MG63 (cell line): Measurements from ENCODE around the gene RNF157. TPM values are rescaled to one million over a fixed set of nuclear protein-coding genes. Genes with fewer than 3 reads are reported as not detected.
"Not testable (repeated sequence)": the region's sequence is repeated elsewhere in the genome, so short reads cannot be mapped to it uniquely, and the experiment has no call there.

ENCODE experiments used
- DNase-seq: peaks from one replicate; pipeline ENCODE4 v3.0.0-alpha.2; 2020
- H3K27me3 ChIP-seq: fragments of 250-450 bp; sonication (Bioruptor Pico); 2 replicates; pipeline ENCODE4 v1.5.1; 2020; ENCODE audit warnings: mild to moderate bottlenecking, moderate library complexity
- H3K36me3 ChIP-seq: fragments of 250-450 bp; sonication (Bioruptor Pico); 2 replicates; pipeline ENCODE4 v1.5.1; 2020; ENCODE audit warnings: mild to moderate bottlenecking, moderate library complexity
- H3K4me3 ChIP-seq: fragments of 250-450 bp; sonication (Bioruptor Pico); 2 replicates; pipeline ENCODE4 v1.5.1; 2020; ENCODE audit warnings: mild to moderate bottlenecking, moderate library complexity
- H3K9me3 ChIP-seq: fragments of 250-450 bp; sonication (Bioruptor Pico); 2 replicates; pipeline ENCODE4 v1.5.1; 2020; ENCODE audit warnings: mild to moderate bottlenecking, moderate library complexity
- total RNA-seq: library from RNA; depleted of rRNA; stranded (reverse); fragments of >200 nt; shearing (Covaris generic); gene quantifications from 2 replicates; pipeline ENCODE4 v1.2.3, GENCODE V29; 2014; ENCODE audit warnings: low replicate concordance

Gene RNF157
- total RNA-seq, 1 experiment from 2014 or later, result 0.40 TPM

DNA sequence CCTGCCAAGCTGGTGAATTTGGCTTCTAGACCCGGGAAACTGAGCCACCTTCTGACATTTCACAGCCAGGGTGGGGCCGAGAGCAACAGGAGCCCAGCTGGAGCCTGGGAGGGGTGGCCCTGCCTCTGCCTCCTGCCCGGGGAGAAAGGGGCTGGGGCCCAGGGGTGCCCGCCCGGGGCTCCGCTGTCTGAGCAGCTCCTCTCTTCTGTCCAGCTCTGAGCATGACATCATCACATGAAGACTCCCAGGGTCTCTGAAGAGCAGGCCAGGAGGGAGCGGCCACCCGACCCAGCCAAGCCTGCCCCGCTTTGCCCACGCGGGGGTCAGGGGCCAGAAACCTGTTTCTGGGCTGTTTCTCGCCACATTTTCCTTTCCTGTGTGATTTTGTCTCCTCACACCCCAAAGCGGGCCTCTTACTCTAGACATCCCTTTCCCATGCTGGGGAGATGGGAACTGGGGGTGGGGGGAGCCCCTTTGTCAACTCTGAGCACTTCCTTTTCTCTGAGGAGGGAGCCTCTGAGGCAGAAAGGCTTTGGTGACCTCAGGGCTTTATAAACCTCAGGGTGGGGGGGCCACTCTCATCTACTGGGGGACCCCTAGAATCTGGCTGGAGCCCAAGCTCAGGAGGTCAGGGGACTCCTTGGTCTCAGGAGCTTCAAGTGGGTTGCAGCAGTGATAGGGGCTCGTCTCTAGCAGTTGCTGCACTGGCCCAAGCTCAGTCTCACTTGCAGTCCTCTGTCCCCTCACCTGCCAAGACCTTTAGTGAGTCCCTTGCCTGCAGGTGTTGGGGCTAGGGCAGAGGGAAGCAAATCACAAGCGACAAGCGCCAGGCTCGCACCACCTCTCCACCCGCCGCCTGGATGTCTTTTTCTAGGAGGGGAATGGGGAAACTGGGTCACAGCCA is 32.5 kb upstream of the RNF157 start:
- Histone ChIP-seq H3K36me3 (peaks cover 7% of the 10 kb centered on the region; the same call in 1 of the 2 replicates), H3K4me3 (no peak overlapping the region), H3K9me3 (no peaks in the 10 kb centered on the region), H3K27me3 (no peaks in the 10 kb centered on the region)
- no peak for DNase-seq

GRCh38 chr17:76271669-76272540 is 31.6 kb upstream of the RNF157 start:
- H3K9me3 ChIP-seq, result no peaks in the 10 kb centered on the region
- peaks cover 8% of the 10 kb centered on the region; the same call in 1 of the 2 replicates for H3K36me3 ChIP-seq
- DNase-seq, result no peak
- no peak overlapping the region for H3K4me3 ChIP-seq
- no peaks in the 10 kb centered on the region for H3K27me3 ChIP-seq

DNA sequence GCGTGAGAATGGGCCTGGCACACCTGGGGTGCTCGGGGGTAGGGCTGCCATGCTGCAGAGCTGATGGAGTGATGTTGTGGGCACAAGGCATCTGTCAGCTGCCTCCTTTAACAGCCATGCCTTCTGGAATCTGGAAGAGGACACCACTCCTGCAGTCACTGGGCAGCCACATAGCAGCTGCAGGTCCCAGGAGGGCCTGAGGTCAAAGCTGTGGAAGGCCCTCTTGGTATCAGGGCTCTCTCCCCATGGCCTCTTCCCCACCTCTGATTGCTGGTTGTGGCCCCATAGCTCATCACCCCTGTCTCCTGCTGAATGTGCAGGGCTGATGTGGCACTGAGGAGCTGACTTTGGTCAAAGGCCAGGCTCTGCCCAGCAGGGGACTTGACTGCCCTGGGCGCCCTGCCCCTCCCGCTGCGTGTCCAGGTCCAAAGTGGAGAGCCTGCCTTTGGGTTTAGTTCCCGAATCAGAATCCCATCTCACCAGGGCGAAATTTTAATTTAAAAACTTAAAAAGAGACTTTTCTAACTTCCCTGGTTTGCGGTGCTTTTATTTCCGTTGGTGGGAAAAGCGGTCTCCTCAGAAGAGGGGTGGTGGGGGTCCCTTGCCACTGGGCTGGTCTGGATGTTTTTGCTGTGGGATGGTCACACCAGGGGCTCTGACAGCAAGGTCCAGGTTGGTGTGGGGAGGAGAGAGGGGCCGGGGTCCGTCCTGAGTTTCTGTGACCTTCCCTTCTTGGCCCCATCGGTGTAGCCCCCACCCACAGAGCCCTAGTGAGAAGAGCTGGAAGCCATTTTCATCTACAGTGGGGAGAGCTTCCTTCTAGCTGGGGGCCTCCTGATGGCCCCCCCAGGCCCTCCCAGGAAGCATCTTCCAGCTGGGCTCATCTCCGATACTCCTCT is 30.7 kb upstream of the RNF157 start:
- no peak overlapping the region for H3K4me3 ChIP-seq
- peaks cover 8% of the 10 kb centered on the region; the same call in 1 of the 2 replicates for H3K36me3 ChIP-seq
- no peaks in the 10 kb centered on the region for H3K27me3 ChIP-seq
- H3K9me3 ChIP-seq, result no peaks in the 10 kb centered on the region
- no peak for DNase-seq

DNA sequence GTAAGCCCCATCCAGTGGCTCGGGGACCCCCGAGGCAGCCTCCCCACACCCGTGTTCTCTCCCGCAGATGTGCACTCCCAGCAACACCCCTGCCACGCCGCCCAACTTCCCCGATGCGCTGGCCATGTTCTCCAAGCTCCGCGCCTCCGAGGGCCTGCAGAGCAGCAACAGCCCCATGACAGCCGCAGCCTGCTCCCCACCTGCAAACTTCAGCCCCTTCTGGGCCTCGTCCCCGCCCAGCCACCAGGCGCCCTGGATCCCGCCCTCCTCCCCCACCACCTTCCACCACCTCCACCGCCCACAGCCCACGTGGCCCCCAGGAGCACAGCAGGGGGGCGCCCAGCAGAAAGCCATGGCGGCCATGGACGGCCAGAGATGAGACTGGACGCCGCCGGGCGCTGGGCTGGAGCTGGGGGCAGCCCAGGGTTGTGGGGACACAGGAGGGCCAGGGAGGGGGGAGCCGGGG is 29.9 kb upstream of the RNF157 start:
- Histone ChIP-seq H3K36me3 (peaks cover 8% of the 10 kb centered on the region; the same call in 1 of the 2 replicates), H3K4me3 (no peak overlapping the region), H3K9me3 (no peaks in the 10 kb centered on the region), H3K27me3 (no peaks in the 10 kb centered on the region)
- no peak for DNase-seq

DNA sequence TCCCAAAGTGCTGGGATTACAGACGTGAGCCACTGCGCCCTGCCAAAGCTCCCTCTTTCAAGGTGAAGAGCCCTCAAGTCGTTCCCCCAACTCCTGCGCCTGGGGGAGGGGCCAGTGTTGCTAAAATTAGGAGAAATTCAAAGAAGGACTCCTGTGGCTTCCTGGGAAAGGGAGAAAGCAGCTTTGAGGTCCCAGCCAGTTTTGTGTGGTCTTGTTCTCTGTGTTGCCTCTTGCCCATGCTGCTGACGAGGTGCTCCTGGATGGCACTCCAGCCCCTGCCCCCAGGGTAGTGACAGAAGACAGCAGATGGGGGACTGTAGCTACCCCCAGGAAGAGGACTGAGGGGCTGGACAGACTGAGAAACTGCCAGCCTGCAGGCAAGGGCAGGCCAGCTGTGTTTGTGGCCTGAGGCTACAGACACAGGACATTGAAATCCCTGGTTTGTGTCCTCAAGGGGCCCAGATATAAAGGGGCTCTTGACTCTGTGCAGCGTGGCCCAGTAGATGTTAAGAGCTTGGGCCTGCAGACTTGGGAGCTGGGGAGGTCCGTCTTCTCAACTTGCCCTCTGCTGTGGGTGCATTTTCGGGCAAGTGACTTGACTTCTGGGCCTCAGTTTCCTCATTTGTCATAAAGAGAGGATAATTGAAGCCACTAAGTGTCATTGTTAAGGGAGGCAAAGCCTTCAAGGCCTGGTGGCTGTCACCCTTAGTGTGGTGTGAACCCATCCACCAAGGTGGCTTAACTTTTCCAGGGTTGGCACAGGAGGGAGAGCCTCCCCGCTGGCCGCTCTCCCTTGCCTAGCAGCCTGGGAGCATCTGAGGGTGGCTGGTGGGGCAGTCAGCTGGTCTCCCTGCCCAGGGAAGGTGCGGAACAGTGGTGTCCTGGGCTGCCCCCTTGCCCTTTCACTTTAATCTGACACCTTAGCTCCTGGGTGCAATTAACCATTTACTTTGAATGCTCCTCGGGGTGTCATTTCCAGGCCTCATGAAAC is 29.0 kb upstream of the RNF157 start:
- H3K9me3 ChIP-seq, result no peaks in the 10 kb centered on the region
- H3K27me3 ChIP-seq, result no peaks in the 10 kb centered on the region
- no peak for DNase-seq
- no peak overlapping the region for H3K4me3 ChIP-seq
- peaks cover 8% of the 10 kb centered on the region; the same call in 1 of the 2 replicates for H3K36me3 ChIP-seq

DNA sequence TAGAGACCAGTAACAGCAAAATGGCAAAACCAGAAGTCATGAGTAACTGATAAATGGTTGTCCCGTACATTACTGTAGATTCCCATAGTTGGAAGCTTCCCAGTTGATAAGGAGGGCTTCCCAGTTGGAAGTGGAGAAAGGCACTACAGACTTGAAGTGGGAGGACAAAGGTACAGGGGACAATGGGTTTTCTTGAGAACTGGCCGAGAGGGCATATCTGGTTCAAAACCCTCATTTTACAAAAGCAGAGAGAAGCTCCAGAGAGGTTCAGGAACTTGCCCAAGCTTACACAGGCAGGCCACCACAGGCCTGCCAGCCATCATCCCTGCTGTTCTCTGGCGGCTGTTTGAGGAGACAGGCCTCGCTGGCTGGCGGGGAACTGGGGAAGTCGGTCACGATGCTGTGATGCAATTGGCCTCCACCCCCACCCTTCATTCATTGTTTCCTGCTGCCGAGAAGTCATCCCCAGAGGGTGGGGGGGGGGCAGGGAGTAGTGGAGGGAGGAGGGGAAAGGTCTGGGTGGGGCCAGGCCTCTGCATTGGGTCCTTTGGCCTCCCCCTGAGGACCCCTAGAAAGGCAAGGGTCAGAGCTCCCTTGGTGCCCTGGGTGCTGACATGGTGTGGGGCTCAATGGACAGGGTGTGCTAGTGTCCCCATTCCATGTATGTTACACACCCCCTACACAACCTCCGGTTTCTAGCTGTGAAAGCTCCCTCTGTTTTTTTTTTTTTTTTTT is 27.9 kb upstream of the RNF157 start:
- no peaks in the 10 kb centered on the region for H3K27me3 ChIP-seq
- no peak overlapping the region for H3K4me3 ChIP-seq
- H3K9me3 ChIP-seq, result no peaks in the 10 kb centered on the region
- DNase-seq, result no peak
- peaks cover 8% of the 10 kb centered on the region; the same call in 1 of the 2 replicates for H3K36me3 ChIP-seq

DNA sequence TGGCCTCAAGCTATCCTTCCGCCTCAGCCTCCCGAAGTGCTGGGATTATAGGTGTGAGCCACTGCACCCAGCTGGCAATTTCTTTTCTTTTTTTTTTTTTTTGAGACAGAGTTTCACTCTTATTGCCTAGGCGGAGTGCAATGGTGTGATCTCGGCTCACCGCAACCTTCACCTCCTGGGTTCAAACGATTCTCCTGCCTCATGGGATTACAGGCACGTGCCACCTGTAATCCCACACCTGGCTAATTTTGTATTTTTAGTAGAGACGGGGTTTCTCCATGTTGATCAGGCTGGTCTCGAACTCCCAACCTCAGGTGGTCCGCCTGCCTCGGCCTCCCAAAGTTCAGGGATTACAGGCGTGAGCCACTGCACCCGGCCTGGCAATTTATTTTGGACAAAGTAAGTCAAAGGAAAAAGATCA is 27.3 kb upstream of the RNF157 start:
- not testable (repeated sequence) for H3K36me3 ChIP-seq, DNase-seq, H3K4me3 ChIP-seq, H3K27me3 ChIP-seq, H3K9me3 ChIP-seq

DNA sequence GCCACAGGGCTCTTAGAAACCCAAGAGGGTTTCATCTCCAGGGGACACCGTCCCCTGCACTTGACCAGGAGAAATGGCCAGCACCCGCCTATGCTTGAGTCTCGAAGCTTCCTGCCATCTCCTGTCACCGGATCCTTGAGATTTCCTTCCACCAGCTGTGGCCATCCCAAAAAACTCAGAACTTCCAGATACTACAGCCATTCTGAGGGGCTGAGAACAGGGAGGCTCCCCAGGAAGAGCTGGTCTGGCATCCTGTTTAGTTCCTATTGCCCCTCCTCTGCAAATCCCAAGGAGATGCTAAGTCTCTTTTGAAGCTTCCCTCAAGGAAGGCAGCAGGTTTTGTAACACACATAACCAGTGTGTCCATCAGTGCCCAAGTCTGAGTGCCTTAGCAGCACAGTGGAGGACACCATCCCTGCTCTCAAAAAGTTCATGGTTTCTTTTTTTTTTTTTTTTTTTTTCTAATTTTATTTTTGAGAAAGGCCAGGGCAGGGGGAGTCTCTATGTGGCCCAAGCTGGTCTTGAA is 26.8 kb upstream of the RNF157 start:
- peaks cover 8% of the 10 kb centered on the region; the same call in 1 of the 2 replicates for H3K36me3 ChIP-seq
- H3K9me3 ChIP-seq, result no peaks in the 10 kb centered on the region
- no peaks in the 10 kb centered on the region for H3K27me3 ChIP-seq
- no peak overlapping the region; the same call in 1 of the 2 replicates for H3K4me3 ChIP-seq
- DNase-seq, result no peak

DNA sequence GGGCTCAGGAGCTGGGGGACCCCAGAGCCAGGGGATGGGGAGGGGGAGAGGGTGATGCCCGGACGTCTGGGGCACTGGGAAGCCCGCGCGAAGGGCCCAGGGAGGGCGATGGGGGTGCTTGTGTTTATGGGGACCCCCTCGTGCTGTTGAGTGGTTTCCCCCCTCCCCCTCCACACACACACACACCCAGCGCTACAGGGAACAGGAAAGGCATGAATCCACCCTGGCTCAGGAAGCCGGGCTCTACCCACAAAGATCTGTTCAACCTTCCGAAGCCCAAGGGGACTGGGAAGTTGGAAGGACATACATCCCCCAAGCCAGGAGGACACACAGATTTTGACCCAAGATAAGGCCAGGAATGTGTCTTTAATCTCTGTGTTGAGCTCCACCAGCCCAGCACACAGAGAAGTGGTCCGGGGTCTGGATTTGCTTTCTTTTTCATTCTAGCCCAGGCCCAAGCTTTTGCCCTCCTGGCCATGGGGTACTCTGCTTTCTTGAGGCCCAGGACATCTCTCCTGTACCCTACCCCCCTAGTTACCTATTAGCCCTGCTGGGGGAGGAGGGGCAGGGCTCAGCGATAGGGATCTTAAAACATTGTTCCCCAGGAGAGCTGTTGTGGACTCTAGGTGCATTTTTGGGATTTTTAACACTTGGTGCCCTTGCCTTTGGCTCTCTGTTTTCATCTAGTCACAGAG is 26.1 kb upstream of the RNF157 start:
- peak; percentile 29 for DNase-seq
- H3K36me3 ChIP-seq, result peaks cover 8% of the 10 kb centered on the region; the same call in 1 of the 2 replicates
- H3K9me3 ChIP-seq, result no peaks in the 10 kb centered on the region

GRCh38 chr17:76265624-76266243 is 25.4 kb upstream of the RNF157 start:
- peaks cover 6% of the 10 kb centered on the region; the same call in 1 of the 2 replicates for H3K36me3 ChIP-seq
- DNase-seq, result peak; percentile 56

More for the DNA sequence above, 26.1 kb upstream of the RNF157 start:
- Histone ChIP-seq H3K4me3 (peak overlapping the region; percentile 74), H3K27me3 (no peaks in the 10 kb centered on the region)

DNA sequence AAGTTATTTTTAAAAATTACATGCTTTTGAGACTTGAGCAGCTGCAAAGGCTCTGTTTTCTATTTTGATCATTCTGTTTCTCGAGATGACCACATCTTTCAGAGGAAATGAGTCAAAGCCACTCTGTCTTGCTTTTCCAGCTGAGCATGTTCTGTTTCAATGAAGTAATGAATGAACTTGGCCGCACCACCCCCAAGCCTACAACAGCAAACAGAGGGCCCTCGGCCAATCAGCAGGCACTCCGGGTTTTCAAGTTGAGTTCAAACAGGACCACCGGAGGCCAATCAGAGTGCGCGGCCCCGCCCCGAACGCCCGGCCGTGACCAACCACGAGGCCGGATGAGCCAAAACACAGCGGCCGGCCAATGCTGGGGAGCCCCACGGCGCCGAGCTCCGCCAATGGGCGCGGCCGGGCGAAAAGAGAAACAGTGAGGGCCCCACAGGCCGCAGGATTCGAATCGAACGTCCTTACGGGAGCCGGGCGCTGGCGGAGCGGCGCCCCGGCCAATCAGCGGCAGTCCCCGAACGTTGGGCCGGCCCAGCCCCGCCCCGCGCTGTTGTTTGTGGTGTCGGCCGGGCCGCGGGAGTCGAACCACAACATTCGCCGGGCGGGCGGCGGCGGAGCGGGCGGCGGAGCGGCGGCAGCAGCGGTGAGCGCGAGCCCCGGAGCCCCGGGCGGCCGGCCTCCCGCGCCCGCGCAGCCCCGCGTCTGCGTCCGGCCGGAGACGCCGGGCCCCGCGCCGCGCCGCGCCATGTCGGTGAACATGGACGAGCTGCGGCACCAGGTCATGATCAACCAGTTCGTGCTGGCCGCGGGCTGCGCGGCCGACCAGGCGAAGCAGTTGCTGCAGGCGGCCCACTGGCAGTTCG is 24.7 kb upstream of the RNF157 start, which contains the start of gene UBALD2:
UBALD2 (plus strand) TSS at position 594 of the 869 bp plus-strand sequence; CDS start at position 752, 158 bp downstream.
- Histone ChIP-seq H3K9me3 (no peaks in the 10 kb centered on the region), H3K4me3 (peak within 1 kb of the TSS; percentile 74), H3K36me3 (peaks cover 5% of the 10 kb centered on the region; the same call in 1 of the 2 replicates), H3K27me3 (no peaks in the 10 kb centered on the region)
- DNase-seq, result peak; percentile 100

More at GRCh38 chr17:76265624-76266243, 25.4 kb upstream of the RNF157 start:
- Histone ChIP-seq H3K4me3 (peak overlapping the region; percentile 74), H3K9me3 (no peaks in the 10 kb centered on the region), H3K27me3 (no peaks in the 10 kb centered on the region)

GRCh38 chr17:76264425-76264754 is 24.1 kb upstream of the RNF157 start:
- Histone ChIP-seq H3K9me3 (no peaks in the 10 kb centered on the region), H3K36me3 (peaks cover 5% of the 10 kb centered on the region; the same call in 1 of the 2 replicates), H3K4me3 (peak overlapping the region; percentile 30), H3K27me3 (no peaks in the 10 kb centered on the region)
- no peak for DNase-seq
